MM.1S (cell line): ENCODE results near the gene TGFBR2.

Experiments used
- DNase-seq: peaks from one replicate; pipeline ENCODE4 v3.0.0-alpha.2; 2015
- H2AFZ ChIP-seq: fragments of 300-600 bp; sonication (generic); 2 replicates; pipeline ENCODE4 v1.6.0; 2016; ENCODE audit warnings: antibody characterized with exemption, low read length
- H3F3A ChIP-seq: fragments of 300-600 bp; sonication (generic); 2 replicates; pipeline ENCODE4 v1.6.1; 2016; ENCODE audit warnings: mild to moderate bottlenecking, antibody characterized with exemption, low read length, moderate library complexity, mixed read lengths; ENCODE audit not compliant: insufficient read depth
- H3K27ac ChIP-seq: fragments of 300-600 bp; sonication (generic); 2 replicates; pipeline ENCODE4 v1.5.1; 2016; ENCODE audit warnings: mild to moderate bottlenecking, low read length
- H3K27me3 ChIP-seq: fragments of 300-600 bp; sonication (generic); replicated peaks from 2 replicates; pipeline ENCODE4 v1.6.0; 2016; ENCODE audit warnings: low read length; ENCODE audit not compliant: insufficient read depth
- H3K36me3 ChIP-seq: fragments of 300-600 bp; sonication (generic); replicated peaks from 2 replicates; pipeline ENCODE4 v1.6.1; 2016; ENCODE audit warnings: mild to moderate bottlenecking, low read length, mixed read lengths; ENCODE audit not compliant: insufficient read depth
- H3K4me1 ChIP-seq: fragments of 300-600 bp; sonication (generic); 2 replicates; pipeline ENCODE4 v1.6.1; 2016; ENCODE audit warnings: low read length, mixed read lengths
- H3K4me2 ChIP-seq: fragments of 300-600 bp; sonication (generic); 2 replicates; pipeline ENCODE4 v1.6.0; 2016; ENCODE audit warnings: low read depth, low read length
- H3K4me3 ChIP-seq: fragments of 300-600 bp; sonication (generic); 2 replicates; pipeline ENCODE4 v1.5.1; 2016; ENCODE audit warnings: low read length, mixed read lengths
- H3K79me2 ChIP-seq: fragments of 300-600 bp; sonication (generic); 2 replicates; pipeline ENCODE4 v1.6.1; 2016; ENCODE audit warnings: mixed run types, low read length, mixed read lengths
- H3K9ac ChIP-seq: fragments of 300-600 bp; sonication (generic); 2 replicates; pipeline ENCODE4 v1.6.1; 2016; ENCODE audit warnings: low read length, mixed read lengths
- H3K9me2 ChIP-seq: fragments of 300-600 bp; sonication (generic); replicated peaks from 2 replicates; pipeline ENCODE4 v1.6.1; 2016; ENCODE audit warnings: mild to moderate bottlenecking, low read length, mixed read lengths; ENCODE audit not compliant: insufficient read depth
- H3K9me3 ChIP-seq: fragments of 300-600 bp; sonication (generic); replicated peaks from 2 replicates; pipeline ENCODE4 v1.6.1; 2016; ENCODE audit warnings: mild to moderate bottlenecking, low read length, mixed read lengths; ENCODE audit not compliant: insufficient read depth
- H4K20me1 ChIP-seq: fragments of 300-600 bp; sonication (generic); 2 replicates; pipeline ENCODE4 v1.6.1; 2016; ENCODE audit warnings: mild to moderate bottlenecking, low read length, moderate library complexity, mixed read lengths; ENCODE audit not compliant: insufficient read depth
- CTCF ChIP-seq: fragments of 300-600 bp; sonication (generic); IDR thresholded peaks from 2 replicates; pipeline ENCODE4 v1.5.1; 2016; ENCODE audit warnings: antibody characterized with exemption, low read length, mixed read lengths
- EZH2 ChIP-seq: fragments of 300-600 bp; sonication (generic); optimal IDR thresholded peaks from 2 replicates; pipeline ENCODE3; 2017; ENCODE audit warnings: low read depth, mild to moderate bottlenecking, antibody characterized with exemption, low read length, mixed read lengths
- EZH2phosphoT487 ChIP-seq: fragments of 300-600 bp; sonication (generic); IDR thresholded peaks from 2 replicates; pipeline ENCODE4 v1.6.1; 2018; ENCODE audit warnings: antibody characterized with exemption, low read length

TGFBR2 gene

GRCh38 chr3:30654269-30654668, 47.9 kb downstream of the TGFBR2 start:
- no peaks in the 10 kb centered on the region for H3K36me3 ChIP-seq
- peak overlapping the region; percentile 39; the same call in 1 of the 2 replicates for H3K4me2 ChIP-seq
- no peaks in the 10 kb centered on the region for H3K9me2 ChIP-seq
- H3F3A ChIP-seq: peaks cover 33% of the 10 kb centered on the region
- H3K9ac ChIP-seq: no peak overlapping the region
- no peaks in the 10 kb centered on the region for H3K9me3 ChIP-seq
- H4K20me1 ChIP-seq: no peaks in the 10 kb centered on the region
- H3K79me2 ChIP-seq: peaks cover 10% of the 10 kb centered on the region
- H3K4me3 ChIP-seq: no peak overlapping the region
- peak overlapping the region; percentile 58; the same call in 1 of the 2 replicates for H3K27ac ChIP-seq
- H3K4me1 ChIP-seq: peaks cover 66% of the 10 kb centered on the region
- no peaks in the 10 kb centered on the region for H3K27me3 ChIP-seq
- H2AFZ ChIP-seq: no peak overlapping the region
- no peak for TF ChIP-seq EZH2phosphoT487
- TF ChIP-seq CTCF: no peak
- TF ChIP-seq EZH2: no peak
- no peak for DNase-seq

GRCh38 chr3:30655187-30655812, 48.9 kb downstream of the TGFBR2 start:
- H3K9ac ChIP-seq: no peak overlapping the region
- H3K36me3 ChIP-seq: no peaks in the 10 kb centered on the region
- no peaks in the 10 kb centered on the region for H4K20me1 ChIP-seq
- H3K4me3 ChIP-seq: no peak overlapping the region
- peak overlapping the region; percentile 39 for H3K4me2 ChIP-seq
- H2AFZ ChIP-seq: no peak overlapping the region
- H3K27ac ChIP-seq: peak overlapping the region; percentile 58
- peak; percentile 64 for DNase-seq
- H3F3A ChIP-seq: peaks cover 43% of the 10 kb centered on the region
- no peaks in the 10 kb centered on the region for H3K9me3 ChIP-seq
- peaks cover 15% of the 10 kb centered on the region for H3K79me2 ChIP-seq
- peaks cover 66% of the 10 kb centered on the region for H3K4me1 ChIP-seq
- no peaks in the 10 kb centered on the region for H3K27me3 ChIP-seq
- no peak for TF ChIP-seq CTCF
- TF ChIP-seq EZH2: no peak
- no peak for TF ChIP-seq EZH2phosphoT487
- no peaks in the 10 kb centered on the region for H3K9me2 ChIP-seq

- Histone ChIP-seq H3K9me3 (no peaks in the 10 kb centered on the region), H3K4me1 (peaks cover 77% of the 10 kb centered on the region), H3K36me3 (no peaks in the 10 kb centered on the region), H3K4me2 (peak overlapping the region; percentile 4; the same call in 1 of the 2 replicates), H3F3A (peaks cover 53% of the 10 kb centered on the region), H4K20me1 (no peaks in the 10 kb centered on the region), H3K79me2 (peaks cover 15% of the 10 kb centered on the region), H3K27me3 (no peaks in the 10 kb centered on the region), H3K9ac (no peak overlapping the region), H3K27ac (peak overlapping the region; percentile 95; the same call in 1 of the 2 replicates), H3K4me3 (no peak overlapping the region), H3K9me2 (no peaks in the 10 kb centered on the region), H2AFZ (no peak overlapping the region)
- TF ChIP-seq EZH2phosphoT487 (no peak), EZH2 (no peak), CTCF (no peak)
- no peak for DNase-seq
Observed at GRCh38 chr3:30656624-30657141, 50.3 kb downstream of the TGFBR2 start.
